MCF 10A (cell line): ENCODE measurements around the gene HBE1. TPM values are rescaled to one million over a fixed set of nuclear protein-coding genes. Genes with fewer than 3 reads are reported as not detected.

Source experiments
- BruUV-seq: library from RNA; stranded (reverse); fragments of 400-500 nt; replicated peaks from 2 replicates; lab custom pipeline; 2021; lab: Mats Ljungman, UMichigan
- CTCF ChIA-PET: fragments of 300-600 bp; sonication (Branson Sonifier 250); formaldehyde crosslinking; extraction: SDS; loops from one replicate; lab custom pipeline; 2021; ENCODE audit warnings: antibody characterized with exemption, inconsistent platforms; lab: Yijun Ruan, JAX
- POLR2A ChIA-PET: fragments of 300-600, 350-650 bp; sonication (Branson Sonifier 250); formaldehyde crosslinking; extraction: SDS; loops from one replicate; lab custom pipeline; 2020; ENCODE audit warnings: antibody characterized with exemption, inconsistent platforms; lab: Yijun Ruan, JAX
- DNase-seq: peaks from one replicate; pipeline ENCODE4 v3.0.0-alpha.2; 2018; ENCODE audit not compliant: unreplicated experiment
- H3K27ac Mint-ChIP-seq: one replicate; pipeline ENCODE4 v1.8.0; 2022; ENCODE audit warnings: mild to moderate bottlenecking, low read depth, mixed read lengths; ENCODE audit not compliant: unreplicated experiment
- H3K27me3 Mint-ChIP-seq: one replicate; pipeline ENCODE4 v1.8.0; 2022; ENCODE audit warnings: mixed read lengths; ENCODE audit not compliant: insufficient read depth, unreplicated experiment
- H3K36me3 Mint-ChIP-seq: one replicate; pipeline ENCODE4 v1.8.0; 2022; ENCODE audit warnings: mild to moderate bottlenecking, moderate library complexity, mixed read lengths; ENCODE audit not compliant: insufficient read depth, unreplicated experiment
- H3K4me1 Mint-ChIP-seq: one replicate; pipeline ENCODE4 v1.8.0; 2022; ENCODE audit warnings: mixed read lengths; ENCODE audit not compliant: insufficient read depth, unreplicated experiment
- H3K4me3 Mint-ChIP-seq: one replicate; pipeline ENCODE4 v1.8.0; 2022; ENCODE audit warnings: mild to moderate bottlenecking, moderate library complexity, mixed read lengths; ENCODE audit not compliant: unreplicated experiment
- H3K9me3 Mint-ChIP-seq: one replicate; pipeline ENCODE4 v1.8.0; 2022; ENCODE audit warnings: mixed read lengths; ENCODE audit not compliant: unreplicated experiment
- intact Hi-C: fragments of 100-400 bp; cut with micrococcal nuclease; formaldehyde crosslinking; loops from 2 replicates; pipeline ENCODE4 v1.14.1; 2022
- total RNA-seq: library from RNA; stranded (reverse); gene quantifications from 2 replicates; pipeline ENCODE4 v1.2.3, GENCODE V29; 2022
- TF ChIP-seq, protein P1 (sequence below): fragments of 200-600 bp; IDR thresholded peaks from one replicate; pipeline ENCODE4 v1.8.0; 2022; ENCODE audit warnings: antibody characterized with exemption, mild to moderate bottlenecking; ENCODE audit not compliant: unreplicated experiment

The HBE1 gene
- total RNA-seq, 1 experiment from 2014 or later, result not detected

- no peaks in the 10 kb centered on the region for H3K9me3 Mint-ChIP-seq
- H3K27ac Mint-ChIP-seq, result no peak overlapping the region
- no peaks in the 10 kb centered on the region for H3K36me3 Mint-ChIP-seq
- POLR2A ChIA-PET, result no interaction called here
- CTCF ChIA-PET, result interaction anchor here (0.6 kb wide), 1 partner anchor 1079 kb away, joined by 3 read pairs; no protein-coding TSS in a partner anchor
- TF ChIP-seq, protein P1, sequence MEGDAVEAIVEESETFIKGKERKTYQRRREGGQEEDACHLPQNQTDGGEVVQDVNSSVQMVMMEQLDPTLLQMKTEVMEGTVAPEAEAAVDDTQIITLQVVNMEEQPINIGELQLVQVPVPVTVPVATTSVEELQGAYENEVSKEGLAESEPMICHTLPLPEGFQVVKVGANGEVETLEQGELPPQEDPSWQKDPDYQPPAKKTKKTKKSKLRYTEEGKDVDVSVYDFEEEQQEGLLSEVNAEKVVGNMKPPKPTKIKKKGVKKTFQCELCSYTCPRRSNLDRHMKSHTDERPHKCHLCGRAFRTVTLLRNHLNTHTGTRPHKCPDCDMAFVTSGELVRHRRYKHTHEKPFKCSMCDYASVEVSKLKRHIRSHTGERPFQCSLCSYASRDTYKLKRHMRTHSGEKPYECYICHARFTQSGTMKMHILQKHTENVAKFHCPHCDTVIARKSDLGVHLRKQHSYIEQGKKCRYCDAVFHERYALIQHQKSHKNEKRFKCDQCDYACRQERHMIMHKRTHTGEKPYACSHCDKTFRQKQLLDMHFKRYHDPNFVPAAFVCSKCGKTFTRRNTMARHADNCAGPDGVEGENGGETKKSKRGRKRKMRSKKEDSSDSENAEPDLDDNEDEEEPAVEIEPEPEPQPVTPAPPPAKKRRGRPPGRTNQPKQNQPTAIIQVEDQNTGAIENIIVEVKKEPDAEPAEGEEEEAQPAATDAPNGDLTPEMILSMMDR, result no peak
- H3K4me1 Mint-ChIP-seq, result no peaks in the 10 kb centered on the region
- intact Hi-C loops, result no loop called here
- no TSS peak for BruUV-seq
- DNase-seq, result no peak
- H3K4me3 Mint-ChIP-seq, result no peak overlapping the region
- H3K27me3 Mint-ChIP-seq, result peaks cover 21% of the 10 kb centered on the region
Observed at GRCh38 chr11:5240458-5240857, 29.3 kb downstream of the HBE1 start.

DNA sequence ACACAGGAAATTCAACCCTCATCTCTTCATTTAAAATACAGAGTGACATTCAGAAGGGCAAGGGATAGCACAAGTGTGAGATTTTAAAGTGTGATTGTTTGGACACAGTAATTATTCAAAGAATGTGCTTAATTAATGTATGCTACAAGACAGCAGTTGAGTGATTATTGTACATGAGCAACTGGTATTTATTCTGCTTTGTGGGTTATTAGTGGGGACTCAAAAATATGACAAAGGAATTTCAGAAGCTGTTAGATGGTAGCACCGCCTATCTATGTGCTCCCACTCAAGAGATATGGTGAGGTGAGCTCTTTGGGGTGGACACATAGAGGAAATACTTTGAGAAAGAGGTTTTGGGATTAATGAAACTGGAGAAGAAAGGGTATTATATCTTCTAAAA is 29.7 kb downstream of the HBE1 start:
- POLR2A ChIA-PET, result no interaction called here
- intact Hi-C loops, result no loop called here
- no peak overlapping the region for H3K4me3 Mint-ChIP-seq
- no peaks in the 10 kb centered on the region for H3K9me3 Mint-ChIP-seq
- no peak overlapping the region for H3K27ac Mint-ChIP-seq
- TF ChIP-seq, protein P1, result no peak
- H3K27me3 Mint-ChIP-seq, result peaks cover 17% of the 10 kb centered on the region
- no peaks in the 10 kb centered on the region for H3K4me1 Mint-ChIP-seq
- no TSS peak for BruUV-seq
- H3K36me3 Mint-ChIP-seq, result no peaks in the 10 kb centered on the region
- DNase-seq, result no peak
- CTCF ChIA-PET, result no interaction called here

- no peak for DNase-seq
- BruUV-seq, result no TSS peak
- Mint-ChIP-seq H3K4me1 (no peaks in the 10 kb centered on the region), H3K27ac (no peak overlapping the region), H3K27me3 (peaks cover 11% of the 10 kb centered on the region), H3K9me3 (no peaks in the 10 kb centered on the region), H3K4me3 (no peak overlapping the region), H3K36me3 (no peaks in the 10 kb centered on the region)
- TF ChIP-seq, protein P1, result no peak
- CTCF ChIA-PET, result no interaction called here
- intact Hi-C loops, result no loop called here
- POLR2A ChIA-PET, result no interaction called here
Observed at GRCh38 chr11:5239046-5239445, 30.7 kb downstream of the HBE1 start.

- Mint-ChIP-seq H3K4me3 (no peak overlapping the region), H3K36me3 (no peaks in the 10 kb centered on the region), H3K27me3 (peaks cover 11% of the 10 kb centered on the region), H3K4me1 (no peaks in the 10 kb centered on the region), H3K9me3 (no peaks in the 10 kb centered on the region), H3K27ac (no peak overlapping the region)
- ChIA-PET POLR2A (no interaction called here), CTCF (interaction anchor here (0.8 kb wide), 1 partner anchor 10 kb away, joined by 4 read pairs; no protein-coding TSS in a partner anchor)
- no peak for DNase-seq
- TF ChIP-seq, protein P1, result no peak
- intact Hi-C loops, result no loop called here
- no TSS peak for BruUV-seq
Observed at GRCh38 chr11:5238486-5238885, 31.3 kb downstream of the HBE1 start.
